Measurements from ENCODE around the gene MECP2. TPM values are rescaled to one million over a fixed set of nuclear protein-coding genes. Genes with fewer than 3 reads are reported as not detected.

The MECP2 gene
- total RNA-seq, 1 donor from 2014 or later: 57.6 TPM

DNA sequence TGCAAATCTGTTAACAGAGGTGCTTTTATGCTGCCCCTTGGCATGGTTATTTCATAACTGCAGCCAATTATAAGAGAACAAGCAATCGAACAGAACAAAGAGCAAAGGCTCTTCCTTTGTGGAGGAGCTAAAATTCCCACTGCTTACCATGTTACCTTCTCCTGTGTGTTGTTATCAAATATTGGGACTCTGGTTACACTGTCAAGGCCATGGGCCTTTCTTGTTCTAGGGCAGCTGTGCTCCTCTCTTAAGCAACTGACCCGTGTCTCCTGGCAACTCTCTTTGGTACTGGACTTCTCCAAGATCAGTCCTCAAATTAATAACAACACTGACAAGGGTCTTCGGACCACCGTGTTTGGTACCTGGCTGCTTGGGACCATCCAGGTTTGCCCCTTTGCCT lies 34.4 kb upstream of the MECP2 start:
- TF ChIP-seq, protein P1, sequence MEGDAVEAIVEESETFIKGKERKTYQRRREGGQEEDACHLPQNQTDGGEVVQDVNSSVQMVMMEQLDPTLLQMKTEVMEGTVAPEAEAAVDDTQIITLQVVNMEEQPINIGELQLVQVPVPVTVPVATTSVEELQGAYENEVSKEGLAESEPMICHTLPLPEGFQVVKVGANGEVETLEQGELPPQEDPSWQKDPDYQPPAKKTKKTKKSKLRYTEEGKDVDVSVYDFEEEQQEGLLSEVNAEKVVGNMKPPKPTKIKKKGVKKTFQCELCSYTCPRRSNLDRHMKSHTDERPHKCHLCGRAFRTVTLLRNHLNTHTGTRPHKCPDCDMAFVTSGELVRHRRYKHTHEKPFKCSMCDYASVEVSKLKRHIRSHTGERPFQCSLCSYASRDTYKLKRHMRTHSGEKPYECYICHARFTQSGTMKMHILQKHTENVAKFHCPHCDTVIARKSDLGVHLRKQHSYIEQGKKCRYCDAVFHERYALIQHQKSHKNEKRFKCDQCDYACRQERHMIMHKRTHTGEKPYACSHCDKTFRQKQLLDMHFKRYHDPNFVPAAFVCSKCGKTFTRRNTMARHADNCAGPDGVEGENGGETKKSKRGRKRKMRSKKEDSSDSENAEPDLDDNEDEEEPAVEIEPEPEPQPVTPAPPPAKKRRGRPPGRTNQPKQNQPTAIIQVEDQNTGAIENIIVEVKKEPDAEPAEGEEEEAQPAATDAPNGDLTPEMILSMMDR (IDR thresholded peaks at IDR 0.05): no peak
- no peak overlapping the region for H3K4me3 ChIP-seq
- intact Hi-C loops (cut with DNase I): no loop called here
- ATAC-seq: no peak
- H3K27me3 ChIP-seq (ENCODE audit: low read depth): no peaks in the 10 kb centered on the region
- H3K27ac ChIP-seq: no peak overlapping the region
- no peaks in the 10 kb centered on the region for H3K36me3 ChIP-seq
- H3K4me1 ChIP-seq: no peaks in the 10 kb centered on the region
- H3K9me3 ChIP-seq: no peaks in the 10 kb centered on the region
- no peak for DNase-seq

DNA sequence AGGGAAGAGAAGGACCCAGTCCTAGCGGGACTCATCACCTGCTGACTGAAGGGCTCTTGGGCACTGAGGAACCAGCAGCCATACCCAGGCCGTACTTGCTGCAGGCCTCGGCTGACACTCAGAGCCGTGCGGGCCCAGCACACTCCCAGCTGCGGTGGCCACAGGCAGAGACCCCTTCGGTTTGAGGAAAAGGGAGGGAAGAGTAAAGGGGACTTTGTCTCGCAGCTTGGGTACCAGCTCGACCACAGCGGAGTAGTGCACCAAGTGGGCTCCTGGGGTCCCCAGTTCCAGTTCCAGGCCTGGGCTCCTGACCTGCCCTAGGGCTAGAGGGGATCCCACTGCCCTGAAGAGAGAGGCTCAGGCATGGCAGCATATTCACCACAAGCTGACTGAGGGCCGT lies 28.6 kb upstream of the MECP2 start:
- no peaks in the 10 kb centered on the region for H3K36me3 ChIP-seq
- H3K4me3 ChIP-seq: no peak overlapping the region
- ATAC-seq (no peak), DNase-seq (no peak)
- intact Hi-C loops (cut with DNase I): no loop called here
- no peaks in the 10 kb centered on the region for H3K9me3 ChIP-seq
- TF ChIP-seq, protein P1 (IDR thresholded peaks at IDR 0.05): no peak
- H3K4me1 ChIP-seq: no peaks in the 10 kb centered on the region
- no peaks in the 10 kb centered on the region for H3K27me3 ChIP-seq (ENCODE audit: low read depth)
- H3K27ac ChIP-seq: no peak overlapping the region

DNA sequence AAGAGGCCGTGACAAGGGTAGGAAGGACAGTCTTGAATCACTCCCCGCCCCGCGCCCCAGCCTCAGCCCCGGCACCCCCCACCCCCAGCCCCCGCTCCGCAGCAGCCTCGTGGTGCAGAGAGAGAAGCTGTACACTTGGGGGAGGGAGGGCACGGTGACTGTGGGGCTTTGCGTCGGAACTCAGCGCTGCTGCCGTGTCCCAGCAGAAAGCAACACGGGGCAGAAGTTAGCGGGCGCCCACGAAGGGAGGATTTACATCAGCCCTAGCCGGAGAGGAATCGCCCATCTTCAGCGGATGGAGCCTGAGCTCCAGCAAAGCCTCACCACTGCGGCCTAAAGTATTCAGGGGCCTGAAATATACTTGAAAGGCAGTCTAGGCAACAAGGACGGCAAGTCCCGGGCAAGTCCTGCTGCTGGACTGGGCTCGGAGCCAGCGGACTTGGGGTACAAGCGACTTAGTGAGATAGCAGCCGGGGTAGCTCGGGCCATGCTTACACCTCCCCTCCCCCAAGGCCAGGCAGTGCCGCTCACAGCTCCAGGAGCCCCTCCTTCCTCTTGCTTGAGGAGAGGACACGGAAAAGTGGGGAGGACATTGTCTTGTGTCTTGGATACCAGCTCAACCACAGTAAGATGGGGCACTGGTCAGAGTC lies 28.0 kb upstream of the MECP2 start:
- Histone ChIP-seq H3K36me3 (no peaks in the 10 kb centered on the region), H3K4me3 (no peak overlapping the region), H3K27ac (no peak overlapping the region), H3K9me3 (no peaks in the 10 kb centered on the region), H3K4me1 (no peaks in the 10 kb centered on the region), H3K27me3 (ENCODE audit: low read depth) (no peaks in the 10 kb centered on the region)
- TF ChIP-seq, protein P1 (IDR thresholded peaks at IDR 0.05): no peak
- DNase-seq (no peak), ATAC-seq (no peak)
- intact Hi-C loops (cut with DNase I): no loop called here

DNA sequence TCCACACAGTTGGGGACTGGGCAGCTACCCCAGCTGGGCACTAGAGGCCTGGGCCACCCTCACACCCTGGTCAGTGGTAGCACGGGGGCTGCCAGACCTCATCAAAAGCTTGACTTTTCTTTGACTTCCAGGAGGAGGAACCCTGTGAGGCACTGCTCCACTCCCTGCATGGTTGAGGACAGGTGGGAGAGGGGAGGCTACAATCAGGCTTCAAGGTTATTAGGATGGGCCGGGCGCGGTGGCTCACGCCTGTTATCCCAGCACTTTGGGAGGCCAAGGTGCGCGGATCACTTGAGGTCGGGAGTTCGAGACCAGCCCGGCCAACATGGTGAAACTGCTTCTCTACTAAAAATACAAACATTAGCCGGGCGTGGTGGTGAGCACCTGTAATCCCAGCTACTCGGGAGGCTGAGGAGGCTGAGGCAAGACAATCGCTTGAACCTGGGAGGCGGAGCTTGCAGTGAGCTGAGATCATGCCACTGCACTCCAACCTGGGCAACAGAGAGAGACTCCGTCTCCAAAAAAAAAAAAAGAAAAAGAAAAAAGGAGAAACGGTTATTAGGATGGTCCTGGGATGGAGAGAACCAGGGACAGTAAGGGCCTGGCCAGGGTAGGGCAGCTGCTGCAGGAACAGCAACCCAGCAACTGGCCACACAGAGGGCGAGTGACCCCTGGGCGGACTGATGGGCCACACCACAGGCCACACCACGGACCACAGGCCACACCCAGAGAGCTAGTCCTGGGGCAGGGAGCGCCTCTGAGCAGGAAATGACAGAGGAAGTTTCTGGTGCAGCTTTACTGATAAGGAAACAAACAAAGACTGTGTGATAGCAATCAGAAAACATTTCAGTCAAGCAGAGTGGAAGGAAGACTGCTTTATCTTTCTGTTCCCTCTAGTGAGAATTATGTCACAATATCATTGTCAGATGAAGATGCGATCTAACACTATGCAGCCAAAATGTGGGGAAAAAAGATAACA lies 26.0 kb upstream of the MECP2 start:
- H3K27ac ChIP-seq: no peak overlapping the region
- no peaks in the 10 kb centered on the region for H3K27me3 ChIP-seq (ENCODE audit: low read depth)
- H3K9me3 ChIP-seq: no peaks in the 10 kb centered on the region
- no peak overlapping the region for H3K4me3 ChIP-seq
- no peaks in the 10 kb centered on the region for H3K4me1 ChIP-seq
- intact Hi-C loops (cut with DNase I): no loop called here
- H3K36me3 ChIP-seq: no peaks in the 10 kb centered on the region
- peak; percentile 76 for DNase-seq
- ATAC-seq: peak; percentile 70 to 87
- TF ChIP-seq, protein P1 (IDR thresholded peaks at IDR 0.05): no peak

DNA sequence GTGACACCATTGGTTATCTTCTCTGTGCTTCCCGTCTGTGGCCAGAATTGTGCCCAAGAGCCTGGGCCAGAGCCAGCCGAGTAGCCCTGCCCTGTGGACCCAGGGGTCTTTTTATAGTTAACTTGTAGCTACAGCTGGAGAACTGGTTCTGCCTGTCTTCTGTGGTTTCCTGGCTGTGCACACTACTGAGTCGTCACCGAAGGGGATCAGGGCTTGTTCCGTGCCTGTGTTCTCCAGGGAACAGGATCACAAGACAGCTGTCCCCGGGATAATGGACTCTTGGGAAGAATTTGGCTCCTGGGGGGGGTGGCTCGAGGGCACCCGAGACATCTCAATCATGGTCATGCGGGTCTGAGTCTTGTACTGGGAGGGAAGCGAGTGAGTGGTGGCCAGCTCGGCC lies 24.4 kb upstream of the MECP2 start:
- intact Hi-C loops (cut with DNase I): no loop called here
- Histone ChIP-seq H3K9me3 (no peaks in the 10 kb centered on the region), H3K27me3 (ENCODE audit: low read depth) (no peaks in the 10 kb centered on the region), H3K36me3 (no peaks in the 10 kb centered on the region), H3K4me1 (no peaks in the 10 kb centered on the region), H3K4me3 (no peak overlapping the region), H3K27ac (no peak overlapping the region)
- ATAC-seq (no peak), DNase-seq (no peak)
- TF ChIP-seq, protein P1 (IDR thresholded peaks at IDR 0.05): no peak

Data from lower lobe of right lung (tissue), 2 donors.